Kidney (tissue), 14 donors: ENCODE results near the gene PPFIBP1. TPM values are rescaled to one million over a fixed set of nuclear protein-coding genes. Genes with fewer than 3 reads are reported as not detected.
A peak's percentile ranks its signal among the peaks of the same experiment; 100 is the strongest.

Experiments
- DNase-seq, 5 donors: peaks; one replicate each; pipeline ENCODE4 v3.0.0-alpha.2; 2013 to 2020
- FAIRE-seq: peaks from 2 replicates; lab custom pipeline; 2012; peaks lifted over from hg19 to GRCh38; lab: Jason Lieb, UNC
- H3K27ac ChIP-seq, 2 donors: one replicate each; pipeline ENCODE4 v1.7.0; 2013; ENCODE audit warnings: low read depth in 2 of 2, low read length in 2 of 2, inconsistent platforms in 1 of 2
- H3K27me3 ChIP-seq: one replicate; pipeline ENCODE4 v1.7.1; 2013; ENCODE audit warnings: low read length, inconsistent platforms; ENCODE audit not compliant: control insufficient read depth, insufficient read depth
- H3K36me3 ChIP-seq, 3 donors: one replicate each; pipeline versions ENCODE4 v1.7.0 to v1.7.1; 2013; ENCODE audit warnings: low read length in 3 of 3, control low read depth in 1 of 3, inconsistent platforms in 1 of 3; ENCODE audit not compliant: insufficient read depth in 3 of 3, control insufficient read depth in 2 of 3
- H3K4me1 ChIP-seq, 3 donors: one replicate each; pipeline versions ENCODE4 v1.7.0 to v1.7.1; 2013; ENCODE audit warnings: low read length in 3 of 3, inconsistent platforms in 1 of 3, low read depth in 1 of 3; ENCODE audit not compliant: control insufficient read depth in 2 of 3, insufficient read depth in 2 of 3
- H3K4me3 ChIP-seq, 3 donors: one replicate each; pipeline versions ENCODE4 v1.7.0 to v1.8.1; 2013; ENCODE audit warnings: low read length in 3 of 3, control low read depth in 1 of 3, inconsistent platforms in 1 of 3
- H3K9ac ChIP-seq, 3 donors: one replicate each; pipeline versions ENCODE4 v1.7.0 to v1.7.1; 2013; ENCODE audit warnings: low read length in 3 of 3, control low read depth in 1 of 3, inconsistent platforms in 1 of 3
- H3K9me3 ChIP-seq, 3 donors: one replicate each; pipeline versions ENCODE4 v1.7.0 to v1.7.1; 2013; ENCODE audit warnings: low read length in 3 of 3, control low read depth in 1 of 3, inconsistent platforms in 1 of 3; ENCODE audit not compliant: control insufficient read depth in 2 of 3, insufficient read depth in 1 of 3
- intact Hi-C: fragments of 100-400 bp; cut with DNase I; formaldehyde crosslinking; loops from one replicate; pipeline ENCODE4 v1.11.1; 2022
- polyA plus RNA-seq: library from polyadenylated mRNA; stranded (reverse); fragments of 350-450 nt; fragmentation: Illumina TruSeq; extraction: RNeasy Lipid Tissue Mini Kit (QIAGEN cat#74804); gene quantifications from one replicate; pipeline ENCODE4 v1.2.3, GENCODE V29; 2014; ENCODE audit warnings: low read depth, low replicate concordance; ENCODE audit not compliant: insufficient read depth
- total RNA-seq: library from RNA; stranded (reverse); fragmentation: NEBNext Ultra II Directional; extraction: Animal tissue kit (Norgen Biotek cat#: 25700); gene quantifications from one replicate; pipeline ENCODE4 v1.2.1, GENCODE V29; 2021
- TF ChIP-seq, protein P1 (sequence below): IDR thresholded peaks from 3 replicates; pipeline ENCODE4 v1.5.1; 2012; ENCODE audit warnings: mild to moderate bottlenecking, moderate library complexity, borderline replicate concordance; ENCODE audit not compliant: insufficient read depth; ENCODE audit errors: extremely low read depth
- donor health status: control.
- donor health status: control.
- donor health status: control.
- donor health status: control.
- donor health status: control.
- donor health status: DM: yes; HTN: yes; CAD: no.
- donor health status: Normal renal cell carcinoma (clear cell type).

PPFIBP1 gene
- total and polyA plus RNA-seq, 2 donors from 2014 or later: 12.7 to 175 TPM

DNA sequence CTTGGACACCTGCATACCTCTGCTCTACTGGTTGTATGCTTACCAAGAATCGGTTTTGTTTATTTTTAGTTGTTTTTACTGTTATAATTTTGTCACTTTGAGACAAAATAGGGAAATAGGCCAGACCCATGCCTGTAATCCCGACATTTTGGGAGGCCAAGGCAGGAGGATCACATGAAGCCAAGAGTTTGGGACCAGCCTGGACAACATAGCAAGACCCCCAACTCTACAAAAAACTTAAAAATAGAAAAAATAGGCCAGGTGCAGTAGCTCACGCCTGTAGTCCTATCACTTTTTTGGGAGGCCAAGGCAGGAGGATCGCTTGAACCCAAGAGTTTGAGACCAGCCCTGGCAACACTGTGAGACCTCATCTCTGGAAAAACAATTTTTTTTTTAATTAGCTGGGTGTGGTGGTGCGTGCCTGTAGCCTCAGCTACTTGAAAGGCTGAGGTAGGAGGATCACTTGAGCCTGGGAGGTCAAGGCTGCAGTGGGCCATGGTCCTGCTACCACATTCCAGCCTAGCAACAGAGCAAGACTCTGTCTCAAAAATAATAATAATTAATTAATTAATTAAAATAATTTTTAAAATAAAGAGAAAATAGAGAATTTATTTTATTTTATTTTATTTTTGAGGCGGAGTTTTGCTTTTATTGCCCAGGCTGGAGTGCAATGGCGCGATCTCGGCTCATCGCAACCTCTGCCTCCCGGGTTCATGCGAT is 185.4 kb downstream of the PPFIBP1 start:
- TF ChIP-seq, protein P1, sequence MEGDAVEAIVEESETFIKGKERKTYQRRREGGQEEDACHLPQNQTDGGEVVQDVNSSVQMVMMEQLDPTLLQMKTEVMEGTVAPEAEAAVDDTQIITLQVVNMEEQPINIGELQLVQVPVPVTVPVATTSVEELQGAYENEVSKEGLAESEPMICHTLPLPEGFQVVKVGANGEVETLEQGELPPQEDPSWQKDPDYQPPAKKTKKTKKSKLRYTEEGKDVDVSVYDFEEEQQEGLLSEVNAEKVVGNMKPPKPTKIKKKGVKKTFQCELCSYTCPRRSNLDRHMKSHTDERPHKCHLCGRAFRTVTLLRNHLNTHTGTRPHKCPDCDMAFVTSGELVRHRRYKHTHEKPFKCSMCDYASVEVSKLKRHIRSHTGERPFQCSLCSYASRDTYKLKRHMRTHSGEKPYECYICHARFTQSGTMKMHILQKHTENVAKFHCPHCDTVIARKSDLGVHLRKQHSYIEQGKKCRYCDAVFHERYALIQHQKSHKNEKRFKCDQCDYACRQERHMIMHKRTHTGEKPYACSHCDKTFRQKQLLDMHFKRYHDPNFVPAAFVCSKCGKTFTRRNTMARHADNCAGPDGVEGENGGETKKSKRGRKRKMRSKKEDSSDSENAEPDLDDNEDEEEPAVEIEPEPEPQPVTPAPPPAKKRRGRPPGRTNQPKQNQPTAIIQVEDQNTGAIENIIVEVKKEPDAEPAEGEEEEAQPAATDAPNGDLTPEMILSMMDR: no peak
- no peak for FAIRE-seq

DNA sequence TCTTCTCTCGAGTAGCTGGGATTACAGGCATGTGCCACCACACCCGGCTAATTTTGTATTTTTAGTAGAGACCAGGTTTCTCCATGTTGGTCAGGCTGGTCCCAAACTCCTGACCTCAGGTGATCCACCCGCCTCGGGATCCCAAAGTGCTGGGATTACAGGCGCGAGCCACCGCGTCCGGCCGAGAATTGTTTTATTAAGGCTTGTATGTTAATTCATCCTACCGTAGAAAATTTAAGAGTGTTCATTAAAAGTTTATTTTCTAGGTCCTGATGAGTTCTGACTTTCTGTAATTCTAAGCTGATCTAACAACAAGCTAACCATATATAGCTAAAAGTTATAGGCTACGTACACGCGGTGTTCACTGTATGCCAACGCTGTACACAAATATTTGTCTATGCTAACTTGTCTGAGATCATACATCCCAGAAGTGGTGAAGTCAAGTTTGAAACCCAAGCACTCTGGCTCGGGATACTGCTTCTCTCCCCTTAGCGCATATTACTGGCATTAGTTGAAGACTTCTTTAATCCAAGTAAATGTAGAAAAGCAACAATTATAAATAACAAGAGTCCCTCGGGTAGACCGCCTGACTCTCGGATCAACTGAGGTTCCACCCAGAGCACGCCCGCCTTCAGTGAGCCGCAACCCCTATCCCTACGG is 186.1 kb downstream of the PPFIBP1 start:
- H3K9ac ChIP-seq: peak overlapping the region; percentile 13 to 86 (median 80)
- peak overlapping the region; percentile 89 to 97 (median 93) for H3K4me3 ChIP-seq
- H3K27me3 ChIP-seq: no peaks in the 10 kb centered on the region
- TF ChIP-seq, protein P1: no peak
- no peaks in the 10 kb centered on the region for H3K36me3 ChIP-seq
- FAIRE-seq: no peak
- peak in 1 of 5 donors; percentile 69 for DNase-seq
- intact Hi-C loops: no loop called here
- H3K4me1 ChIP-seq: peaks cover 0 to 4% (median 4%) of the 10 kb centered on the region in 3 donors
- H3K27ac ChIP-seq: peak overlapping the region; percentile 26 to 76
- H3K9me3 ChIP-seq: no peaks in the 10 kb centered on the region

More for the DNA sequence above, 185.4 kb downstream of the PPFIBP1 start:
- DNase-seq: peak in 1 of 5 donors; percentile 9
- Histone ChIP-seq H3K9me3 (no peaks in the 10 kb centered on the region), H3K27me3 (no peaks in the 10 kb centered on the region), H3K4me1 (peaks cover 0 to 4% (median 4%) of the 10 kb centered on the region in 3 donors), H3K27ac (no peak overlapping the region), H3K9ac (peak overlapping the region in 1 of 3 donors; percentile 80), H3K36me3 (no peaks in the 10 kb centered on the region), H3K4me3 (peak overlapping the region in 2 of 3 donors; percentile 89 to 97)
- intact Hi-C loops: no loop called here

DNA sequence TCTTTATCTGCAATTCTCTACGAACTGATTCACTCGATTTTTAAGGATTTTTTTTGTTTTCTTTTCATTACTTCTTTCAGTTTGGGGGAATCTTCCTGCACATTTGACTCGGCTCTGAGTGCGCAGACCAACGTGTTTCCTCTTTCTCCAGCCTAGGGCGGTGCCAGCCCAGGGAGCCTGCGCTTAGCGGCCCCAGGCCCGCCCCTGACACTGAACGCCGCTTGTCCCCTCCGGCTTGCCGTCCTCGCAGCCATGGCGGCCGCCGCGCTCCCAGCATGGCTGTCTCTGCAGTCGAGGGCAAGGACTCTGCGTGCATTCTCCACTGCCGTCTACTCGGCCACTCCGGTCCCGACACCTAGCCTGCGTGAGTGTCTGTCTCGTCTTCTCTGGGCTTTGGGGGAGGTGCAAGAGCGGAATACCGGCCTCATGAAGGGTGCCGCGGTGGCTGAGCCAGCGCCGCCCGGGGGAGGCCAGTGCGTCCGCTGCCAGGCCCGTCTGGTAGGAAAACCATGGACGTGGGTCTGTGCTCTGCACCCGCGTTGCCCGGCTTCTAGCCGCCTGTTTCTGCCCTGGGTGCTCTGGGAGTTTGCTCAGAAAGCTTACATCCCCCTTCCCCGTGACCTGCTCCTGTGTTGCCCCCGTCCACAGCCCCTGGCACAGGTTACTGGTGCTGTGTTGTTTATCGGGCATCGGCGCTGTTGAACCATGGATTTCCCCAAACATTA is 186.7 kb downstream of the PPFIBP1 start, which contains the start of gene MRPS35:
Gene MRPS35, plus strand, starts transcription at position 241 of the 725 bp plus-strand sequence. Its CDS starts 12 bp downstream, at position 253.
- no peaks in the 10 kb centered on the region for H3K9me3 ChIP-seq
- TF ChIP-seq, protein P1: no peak
- peaks cover 0 to 4% (median 4%) of the 10 kb centered on the region in 3 donors for H3K4me1 ChIP-seq
- peak within 1 kb of the TSS; percentile 26 to 76 for H3K27ac ChIP-seq
- H3K4me3 ChIP-seq: peak within 1 kb of the TSS; percentile 89 to 97 (median 93)
- no peaks in the 10 kb centered on the region for H3K36me3 ChIP-seq
- DNase-seq (peak; percentile 93 to 96 (median 95)), FAIRE-seq (no peak)
- intact Hi-C loops: no loop called here
- H3K9ac ChIP-seq: peak within 1 kb of the TSS; percentile 80 to 93 (median 86)
- no peaks in the 10 kb centered on the region for H3K27me3 ChIP-seq
